GM18861 (cell line): ENCODE results near the gene SLC22A13.

ENCODE experiments used
- ATAC-seq: cut with Tn5 transposase; IDR thresholded peaks from one replicate; pipeline ENCODE4 v1.9.1; 2021; ENCODE audit not compliant: unreplicated experiment

Gene SLC22A13

DNA sequence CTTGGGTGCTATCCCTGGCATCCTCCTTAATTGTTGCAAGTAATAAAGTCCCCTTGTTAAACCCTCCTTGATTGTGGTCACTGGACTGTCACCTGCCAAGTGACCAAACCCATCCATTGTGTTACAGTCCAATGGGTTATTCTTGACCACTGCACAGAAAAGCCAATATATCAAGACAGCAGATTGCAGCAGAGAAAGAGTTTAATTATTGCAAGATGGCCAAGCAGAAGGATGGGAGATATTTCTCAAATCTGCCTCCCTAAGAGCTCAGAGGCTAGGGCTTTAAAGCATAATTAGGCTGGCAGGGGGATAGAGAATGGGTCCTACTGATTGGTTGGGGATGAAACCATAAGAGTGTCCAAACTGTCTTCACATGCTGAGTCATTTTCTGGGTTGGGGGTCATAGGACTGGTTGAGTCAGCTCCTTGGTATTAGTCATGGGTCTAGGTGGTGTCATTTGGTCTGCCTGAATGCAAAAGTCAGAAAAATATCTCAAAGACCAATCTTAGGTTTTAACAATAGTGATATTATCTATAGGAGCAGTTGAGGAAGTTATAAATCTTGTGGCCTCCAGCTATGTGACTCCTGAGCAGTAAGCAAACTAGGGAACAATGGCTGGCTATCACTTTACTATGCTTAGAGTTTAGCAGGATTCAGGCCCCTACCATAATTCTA, 61.9 kb downstream of the SLC22A13 start:
- no peak for ATAC-seq
